Activated CD8-positive, alpha-beta memory T cell treated with anti-CD3 and anti-CD28 coated beads, Interleukin-2, amount 50 U/mL, for 24 hours (primary cell): ENCODE measurements around the gene XXYLT1.

Source experiments
- DNase-seq: peaks from one replicate; pipeline ENCODE4 v3.0.0-alpha.2; 2020; ENCODE audit errors: extremely low read depth

The XXYLT1 gene

GRCh38 chr3:195077611-195078540 lies 193.1 kb downstream of the XXYLT1 start:
- no peak for DNase-seq

GRCh38 chr3:195076981-195077610 lies 193.9 kb downstream of the XXYLT1 start:
- no peak for DNase-seq

DNA sequence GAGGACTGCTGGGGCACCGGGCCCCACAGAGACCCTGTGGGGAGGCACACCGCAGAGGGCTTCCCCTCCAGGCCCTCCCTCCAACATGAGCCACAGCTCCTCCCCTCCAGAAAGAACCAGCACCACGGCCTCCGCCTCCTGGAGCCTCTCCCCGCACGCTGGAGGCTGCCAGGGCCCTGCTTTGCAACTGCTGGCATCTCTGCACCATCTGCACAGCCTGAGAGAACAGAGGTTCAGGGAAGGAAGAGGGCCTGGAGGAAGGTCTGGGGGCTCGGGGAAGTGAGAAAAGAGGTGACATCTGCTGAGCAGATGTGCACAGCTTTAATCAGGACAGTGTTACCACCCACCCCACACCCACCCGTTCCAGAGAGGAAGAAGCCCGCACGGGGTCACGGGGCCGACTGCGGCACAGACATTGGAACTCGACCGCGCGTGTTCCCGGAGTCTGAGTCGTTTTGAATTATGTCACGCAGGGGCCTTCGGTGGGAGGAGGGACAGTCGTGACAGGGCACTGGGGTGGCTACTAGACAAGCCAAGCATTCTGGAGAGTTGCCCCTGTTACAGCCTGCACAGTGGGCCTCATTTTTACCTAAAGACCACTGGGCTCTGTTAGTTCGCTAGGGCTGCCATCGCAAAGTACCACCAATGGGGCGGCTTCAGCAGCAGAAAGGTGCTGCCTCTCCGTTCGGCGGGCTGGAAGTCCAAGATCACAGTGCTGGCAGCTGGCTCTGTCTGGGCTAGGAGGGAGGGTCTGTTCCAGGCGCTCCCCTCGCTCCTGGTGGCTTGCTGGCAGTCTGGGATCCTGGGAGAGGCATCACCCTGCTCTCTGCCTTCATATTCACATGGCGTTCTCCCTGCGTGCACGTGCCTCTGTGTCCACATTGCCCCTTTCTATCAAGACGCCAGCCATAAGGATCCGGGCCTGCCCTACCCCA lies 194.8 kb downstream of the XXYLT1 start:
- no peak for DNase-seq

- DNase-seq: no peak
These were observed 195.6 kb downstream of the XXYLT1 start for GRCh38 chr3:195075199-195075940.

DNA sequence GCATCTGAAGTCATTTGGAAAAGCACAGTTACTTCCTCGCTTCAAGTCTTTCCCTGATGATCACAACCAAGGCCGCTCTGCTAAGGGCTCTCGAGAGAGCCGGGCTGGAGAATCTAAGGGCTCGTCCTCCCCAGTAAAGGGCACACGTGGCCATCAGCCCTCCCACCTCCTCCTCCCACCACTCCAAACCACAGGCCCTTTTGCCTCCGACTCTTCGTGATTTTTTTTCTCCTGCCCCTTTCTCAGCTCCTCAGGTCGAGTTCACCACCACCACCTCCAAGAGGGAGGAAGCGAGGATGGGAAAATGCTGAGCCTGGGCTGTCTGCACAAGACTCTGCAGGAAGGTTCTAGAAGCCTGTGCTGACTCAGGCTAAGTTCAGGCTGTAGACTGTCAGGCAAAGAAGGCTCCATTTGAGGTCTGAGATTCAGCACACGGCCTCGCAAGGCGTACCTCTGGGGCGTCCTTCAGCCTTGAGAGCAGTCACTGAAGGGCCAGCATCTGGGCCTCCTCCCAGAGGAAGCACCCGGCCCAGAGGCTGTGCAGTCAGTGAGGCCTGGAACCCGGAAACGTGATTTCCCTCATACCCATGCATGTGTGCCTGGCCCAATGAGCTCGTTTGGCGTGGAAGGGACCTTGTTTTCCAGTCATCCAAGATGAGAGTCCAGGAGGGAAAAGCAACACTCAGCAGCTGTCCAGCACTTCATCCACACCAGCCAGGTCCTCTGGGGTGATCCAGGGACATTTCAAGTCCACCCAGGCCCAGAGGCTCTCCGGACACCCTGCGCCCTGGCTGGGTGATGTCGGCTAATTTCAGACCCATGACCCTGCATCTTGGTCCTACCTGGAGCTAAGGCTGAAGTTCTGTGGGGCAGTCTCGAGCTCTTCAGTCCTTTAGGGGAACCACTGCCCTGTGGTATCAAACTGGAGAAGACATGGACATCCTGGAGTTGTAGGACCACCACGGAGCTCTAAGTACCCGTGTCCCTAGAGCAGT lies 196.8 kb downstream of the XXYLT1 start:
- DNase-seq: no peak

DNA sequence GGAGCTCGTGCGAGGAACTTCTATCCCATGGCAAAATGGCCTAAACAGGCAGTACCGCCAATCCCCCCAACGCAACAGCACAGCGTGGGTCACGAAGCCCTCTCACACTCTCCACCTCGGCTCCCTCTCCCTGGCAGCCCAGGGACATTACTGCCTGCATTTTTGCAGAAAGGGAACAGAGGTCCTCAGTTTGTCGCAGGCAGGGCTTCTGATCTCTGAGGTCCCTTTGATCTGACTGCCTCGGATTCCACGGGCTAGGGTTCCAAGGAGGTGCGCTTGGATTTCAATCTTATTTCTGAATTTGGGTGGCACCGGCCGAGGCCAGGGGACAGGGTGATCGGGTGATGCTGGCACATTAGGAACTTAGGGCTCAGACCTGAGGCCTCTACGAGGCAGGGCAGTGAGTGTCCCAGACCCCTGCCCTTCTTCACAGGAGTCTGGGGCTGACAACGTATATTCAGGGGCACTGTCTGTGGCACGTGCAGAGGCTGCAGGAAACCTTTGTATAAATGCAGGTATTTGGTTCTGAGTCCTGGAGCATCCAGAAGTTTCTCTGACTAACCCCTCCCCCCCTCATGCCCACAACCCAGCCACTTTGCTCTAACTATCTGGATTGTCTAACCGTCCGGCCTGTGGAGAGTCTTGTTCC lies 197.9 kb downstream of the XXYLT1 start:
- no peak for DNase-seq

- no peak for DNase-seq
These were observed 198.8 kb downstream of the XXYLT1 start for GRCh38 chr3:195071916-195072820.

- no peak for DNase-seq
These were observed 199.8 kb downstream of the XXYLT1 start for GRCh38 chr3:195071011-195071728.

DNA sequence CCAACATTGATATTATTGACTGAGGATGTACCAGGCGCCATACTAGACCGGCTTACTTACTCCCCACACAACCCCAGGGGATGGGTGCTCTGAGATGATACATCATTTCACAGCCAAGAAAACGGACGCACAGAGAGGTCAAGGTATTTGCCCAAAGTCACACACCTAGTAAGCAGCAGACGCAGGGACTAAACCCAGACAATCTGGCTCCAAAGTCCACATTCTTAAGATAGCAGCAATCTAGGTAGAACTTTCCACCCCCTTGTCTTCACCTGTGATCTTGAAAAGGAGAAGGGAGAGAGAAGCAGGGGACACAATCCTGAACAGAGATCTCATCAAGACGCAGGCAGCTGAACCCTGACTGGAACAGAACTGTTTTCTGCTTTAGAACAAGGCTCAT lies 200.6 kb downstream of the XXYLT1 start:
- no peak for DNase-seq

DNA sequence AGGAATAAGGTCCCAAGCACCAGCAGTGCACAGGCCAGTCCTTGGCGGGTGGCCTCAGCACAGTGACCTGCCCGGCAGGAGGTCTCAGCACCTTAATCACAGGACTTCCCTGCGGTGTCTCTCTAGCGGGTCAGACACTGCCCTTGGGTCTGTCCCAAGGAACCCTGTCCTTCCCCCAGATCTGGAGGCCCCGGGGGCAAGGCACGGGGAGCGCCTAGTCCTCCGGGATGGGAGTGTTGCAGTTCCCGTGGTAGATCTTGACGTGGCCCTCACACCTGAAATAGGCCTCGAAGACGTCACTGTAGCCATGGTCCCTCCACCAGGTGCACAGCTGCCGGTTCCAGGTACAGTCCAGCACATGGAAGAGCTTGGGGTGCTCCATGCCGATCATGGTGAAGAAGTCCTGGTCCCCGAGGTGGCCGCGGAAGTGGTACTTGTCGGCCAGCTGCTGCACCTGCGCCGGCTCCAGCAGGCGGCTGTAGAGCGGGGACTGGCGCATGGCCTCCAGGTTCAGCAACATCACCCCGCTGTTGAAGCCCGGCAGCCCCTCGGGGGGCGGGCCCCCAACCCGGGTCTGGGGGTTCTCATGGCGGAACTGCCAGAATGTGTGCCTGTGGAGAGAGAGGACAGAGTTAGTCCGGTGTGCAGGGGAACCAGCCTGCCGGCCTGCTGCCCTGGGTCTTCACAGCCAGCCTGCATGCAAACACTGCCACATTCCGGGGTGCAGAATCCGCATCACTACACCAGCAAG lies 201.3 kb downstream of the XXYLT1 start:
- no peak for DNase-seq

- DNase-seq: no peak
These were observed 202.6 kb downstream of the XXYLT1 start for GRCh38 chr3:195068084-195069080.

- no peak for DNase-seq
These were observed 204.5 kb downstream of the XXYLT1 start for GRCh38 chr3:195066441-195066841.

- no peak for DNase-seq
These were observed 205.1 kb downstream of the XXYLT1 start for GRCh38 chr3:195065864-195066185.

GRCh38 chr3:195065142-195065863 lies 205.7 kb downstream of the XXYLT1 start:
- DNase-seq: no peak

DNA sequence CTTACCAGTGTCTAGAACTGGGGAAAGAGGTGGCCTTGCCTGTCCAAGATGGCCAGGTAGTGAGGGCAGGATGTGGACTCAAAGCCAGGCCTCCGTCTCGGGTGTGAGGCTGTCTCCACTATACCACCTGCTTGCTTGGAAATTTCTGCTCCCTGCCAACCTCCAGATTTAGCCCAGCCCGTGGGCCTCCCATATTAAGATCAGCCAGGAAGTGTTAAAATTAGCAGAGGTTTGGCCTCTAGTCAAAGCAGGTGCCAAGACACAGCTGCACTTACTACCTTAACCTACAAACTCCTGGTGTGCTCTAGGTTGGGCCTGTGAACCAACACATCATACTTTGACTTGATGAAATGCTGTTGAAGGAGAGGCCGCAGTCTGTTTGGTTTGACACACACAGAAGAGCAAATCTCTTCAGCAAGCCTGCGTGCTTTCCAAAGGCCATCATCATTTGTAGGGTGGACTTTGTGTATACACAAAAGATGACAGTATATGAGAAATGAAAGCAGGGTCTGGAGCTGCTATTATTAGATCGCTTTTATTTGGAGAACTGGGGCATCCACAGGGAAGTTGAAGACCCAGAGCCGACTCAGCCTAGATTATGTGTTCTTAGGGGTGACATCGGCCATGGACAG lies 206.5 kb downstream of the XXYLT1 start:
- no peak for DNase-seq
